Psoas muscle (tissue), 8 donors: ENCODE measurements around the gene ZNF668. TPM values are rescaled to one million over a fixed set of nuclear protein-coding genes. Genes with fewer than 3 reads are reported as not detected.

Experiments used
- ATAC-seq, 4 donors: fragments of 200-7000 bp; cut with Tn5 transposase; one replicate each; pipeline ENCODE4 v1.9.1; 2020; ENCODE audit warnings: moderate library complexity in 3 of 4, mild to moderate bottlenecking in 2 of 4
- DNase-seq, 2 donors: peaks; one replicate each; pipeline ENCODE4 v3.0.0-alpha.2; 2020
- H3K27ac ChIP-seq: fragments of 200-600 bp; one replicate; pipeline ENCODE4 v1.8.0; 2022
- H3K27me3 ChIP-seq, 3 donors: fragments of 200-600 bp in 1 of 3; one replicate each; pipeline versions ENCODE4 v1.6.1 to v1.8.0; 2013 to 2022; ENCODE audit warnings: low read length in 2 of 3, mild to moderate bottlenecking in 2 of 3, moderate library complexity in 1 of 3; ENCODE audit not compliant: insufficient read depth in 3 of 3
- H3K36me3 ChIP-seq, 2 donors: fragments of 200-600 bp in 1 of 2; one replicate each; pipeline versions ENCODE4 v1.6.1 to v1.8.0; 2013 to 2022; ENCODE audit warnings: low read depth in 1 of 2, mild to moderate bottlenecking in 1 of 2, moderate library complexity in 1 of 2; ENCODE audit not compliant: insufficient read depth in 1 of 2
- H3K4me1 ChIP-seq: fragments of 200-600 bp; one replicate; pipeline ENCODE4 v1.8.0; 2022
- H3K4me3 ChIP-seq: fragments of 200-600 bp; one replicate; pipeline ENCODE4 v1.8.0; 2022; ENCODE audit warnings: mild to moderate bottlenecking
- H3K9me3 ChIP-seq: fragments of 200-600 bp; one replicate; pipeline ENCODE4 v1.8.0; 2022
- WGBS, 3 donors: extraction: QIAGEN DNeasy Blood & Tissue Kit; methylation state at CpG; one replicate each; pipeline versions ENCODE4 v1.1.6 to v1.1.7; 2013; 5-methylcytosine and 5-hydroxymethylcytosine counted together
- intact Hi-C, 2 donors: fragments of 100-400 bp; cut with DNase I; formaldehyde crosslinking; loops; one replicate each; pipeline versions ENCODE4 v1.11.0 to v1.14.2; 2022
- polyA plus RNA-seq, 3 donors: library from polyadenylated mRNA; stranded (reverse); fragments of 200-250 nt; gene quantifications; one replicate each; pipeline ENCODE4 v1.2.3, GENCODE V29; 2013
- total RNA-seq, 4 donors: library from RNA; stranded (reverse); fragmentation: NEBNext Ultra II Directional in 2 of 4; extraction: Animal tissue kit (Norgen Biotek cat#: 25700) in 2 of 4; gene quantifications; one replicate each; pipeline versions ENCODE4 v1.2.1 to v1.2.4, GENCODE V29; 2021 to 2023
- TF ChIP-seq, protein P1 (sequence below): fragments of 200-600 bp; IDR thresholded peaks from one replicate; pipeline ENCODE4 v1.8.0; 2022; ENCODE audit warnings: antibody characterized with exemption
- donor health status: healthy with polysubstance abuse.
- donor health status: DM: no; HTN: no; CAD: no; lungs with moderate emphysema.
- donor health status: Bipolar disorder and iron deficiency.
- donor health status: healthy.
- donor health status: DM: yes; HTN: yes; CAD: no.
- donor health status: DM: no; HTN: no; CAD: no.
- donor health status: DM: no; HTN: no; CAD: no.
- donor health status: DM: yes; HTN: yes; CAD: no.

Gene ZNF668
- total and polyA plus RNA-seq, 7 donors = 5.3 to 12.3 (median 7.2) TPM

DNA sequence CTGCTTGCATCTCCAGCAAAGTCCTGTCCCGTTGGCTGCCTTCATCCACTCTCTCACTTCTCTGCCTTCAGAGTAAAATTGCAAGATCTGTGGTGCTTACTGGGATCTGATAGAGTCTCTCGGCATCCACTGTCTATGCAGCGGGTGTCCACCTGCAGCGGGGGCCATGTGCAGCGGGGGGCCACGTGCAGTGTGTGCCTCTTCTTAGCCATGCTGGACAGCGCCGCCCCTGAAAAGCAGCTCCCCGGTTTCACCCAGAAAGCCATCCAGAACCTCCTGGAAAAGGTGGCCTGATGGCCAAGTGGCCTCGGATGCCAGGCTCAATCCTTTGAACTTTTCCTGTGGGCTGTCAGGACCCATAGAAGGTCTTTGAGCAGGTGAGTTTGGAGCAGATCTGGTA lies 31.2 kb downstream of the ZNF668 start:
- Histone ChIP-seq H3K4me3 (no peak overlapping the region), H3K4me1 (no peaks in the 10 kb centered on the region), H3K27ac (no peak overlapping the region), H3K36me3 (peaks cover 8 to 59% of the 10 kb centered on the region in 2 donors), H3K27me3 (no peaks in the 10 kb centered on the region), H3K9me3 (no peaks in the 10 kb centered on the region)
- 84 to 90% (median 89%) methylated on average over 10 of the region's 10 CpGs for WGBS, 3 donors
- DNase-seq = no peak
- no peak for ATAC-seq
- intact Hi-C loops = no loop called here
- TF ChIP-seq, protein P1, sequence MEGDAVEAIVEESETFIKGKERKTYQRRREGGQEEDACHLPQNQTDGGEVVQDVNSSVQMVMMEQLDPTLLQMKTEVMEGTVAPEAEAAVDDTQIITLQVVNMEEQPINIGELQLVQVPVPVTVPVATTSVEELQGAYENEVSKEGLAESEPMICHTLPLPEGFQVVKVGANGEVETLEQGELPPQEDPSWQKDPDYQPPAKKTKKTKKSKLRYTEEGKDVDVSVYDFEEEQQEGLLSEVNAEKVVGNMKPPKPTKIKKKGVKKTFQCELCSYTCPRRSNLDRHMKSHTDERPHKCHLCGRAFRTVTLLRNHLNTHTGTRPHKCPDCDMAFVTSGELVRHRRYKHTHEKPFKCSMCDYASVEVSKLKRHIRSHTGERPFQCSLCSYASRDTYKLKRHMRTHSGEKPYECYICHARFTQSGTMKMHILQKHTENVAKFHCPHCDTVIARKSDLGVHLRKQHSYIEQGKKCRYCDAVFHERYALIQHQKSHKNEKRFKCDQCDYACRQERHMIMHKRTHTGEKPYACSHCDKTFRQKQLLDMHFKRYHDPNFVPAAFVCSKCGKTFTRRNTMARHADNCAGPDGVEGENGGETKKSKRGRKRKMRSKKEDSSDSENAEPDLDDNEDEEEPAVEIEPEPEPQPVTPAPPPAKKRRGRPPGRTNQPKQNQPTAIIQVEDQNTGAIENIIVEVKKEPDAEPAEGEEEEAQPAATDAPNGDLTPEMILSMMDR = no peak

DNA sequence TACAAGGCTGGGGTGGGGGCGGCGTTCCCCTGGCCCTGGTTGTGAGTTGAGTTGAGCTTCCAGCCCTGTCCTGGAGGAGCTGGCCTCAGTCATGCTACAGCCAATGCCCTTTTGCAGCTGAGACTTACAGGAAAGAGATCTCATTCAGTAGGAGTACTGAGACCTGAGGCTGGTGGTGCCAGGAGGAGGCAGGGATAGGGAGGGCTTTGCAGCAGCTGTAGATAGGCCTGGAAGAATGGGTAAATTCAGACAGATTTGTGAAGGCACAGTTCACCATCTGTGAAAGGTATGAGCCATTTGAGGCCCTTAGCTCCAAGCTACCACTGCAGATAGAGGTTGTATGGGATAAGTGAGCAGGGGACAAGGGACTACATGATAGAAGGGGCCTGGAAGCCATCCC lies 35.0 kb downstream of the ZNF668 start:
- Histone ChIP-seq H3K36me3 (peaks cover 10 to 89% of the 10 kb centered on the region in 2 donors), H3K27ac (no peak overlapping the region), H3K27me3 (no peaks in the 10 kb centered on the region), H3K4me3 (no peak overlapping the region), H3K9me3 (no peaks in the 10 kb centered on the region), H3K4me1 (peaks cover 10% of the 10 kb centered on the region)
- DNase-seq (no peak), ATAC-seq (no peak)
- TF ChIP-seq, protein P1 = no peak
- 89 to 100% (median 93%) methylated on average over 2 of the region's 2 CpGs for WGBS, 3 donors
- intact Hi-C loops = no loop called here

DNA sequence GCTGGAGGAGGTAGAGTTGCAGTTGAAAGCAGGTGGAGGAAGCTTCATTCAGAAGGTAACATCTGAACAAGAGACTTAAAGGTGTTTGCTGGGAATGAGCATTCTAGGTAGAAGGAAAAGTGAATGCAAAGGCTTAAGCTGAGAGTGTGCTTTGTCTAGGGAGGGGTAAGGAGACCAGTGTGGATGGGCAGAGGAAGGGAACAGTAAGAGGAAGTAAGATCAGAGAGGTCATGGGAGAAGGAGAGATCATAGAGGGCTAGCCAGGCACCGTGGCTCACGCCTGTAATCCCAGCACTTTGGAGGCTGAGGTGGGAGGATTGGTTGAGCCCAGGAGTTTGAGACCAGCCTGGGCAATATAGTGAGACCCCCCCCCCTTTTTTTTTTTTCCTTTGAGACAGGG lies 37.3 kb downstream of the ZNF668 start:
- Histone ChIP-seq H3K9me3 (no peaks in the 10 kb centered on the region), H3K4me1 (peaks cover 10% of the 10 kb centered on the region), H3K36me3 (peaks cover 4 to 70% of the 10 kb centered on the region in 2 donors), H3K27ac (no peak overlapping the region), H3K27me3 (no peaks in the 10 kb centered on the region), H3K4me3 (no peak overlapping the region)
- ATAC-seq (no peak), DNase-seq (no peak)
- TF ChIP-seq, protein P1 = no peak
- 42 to 63% (median 51%) methylated on average over 2 of the region's 2 CpGs for WGBS, 3 donors
- intact Hi-C loops = no loop called here

DNA sequence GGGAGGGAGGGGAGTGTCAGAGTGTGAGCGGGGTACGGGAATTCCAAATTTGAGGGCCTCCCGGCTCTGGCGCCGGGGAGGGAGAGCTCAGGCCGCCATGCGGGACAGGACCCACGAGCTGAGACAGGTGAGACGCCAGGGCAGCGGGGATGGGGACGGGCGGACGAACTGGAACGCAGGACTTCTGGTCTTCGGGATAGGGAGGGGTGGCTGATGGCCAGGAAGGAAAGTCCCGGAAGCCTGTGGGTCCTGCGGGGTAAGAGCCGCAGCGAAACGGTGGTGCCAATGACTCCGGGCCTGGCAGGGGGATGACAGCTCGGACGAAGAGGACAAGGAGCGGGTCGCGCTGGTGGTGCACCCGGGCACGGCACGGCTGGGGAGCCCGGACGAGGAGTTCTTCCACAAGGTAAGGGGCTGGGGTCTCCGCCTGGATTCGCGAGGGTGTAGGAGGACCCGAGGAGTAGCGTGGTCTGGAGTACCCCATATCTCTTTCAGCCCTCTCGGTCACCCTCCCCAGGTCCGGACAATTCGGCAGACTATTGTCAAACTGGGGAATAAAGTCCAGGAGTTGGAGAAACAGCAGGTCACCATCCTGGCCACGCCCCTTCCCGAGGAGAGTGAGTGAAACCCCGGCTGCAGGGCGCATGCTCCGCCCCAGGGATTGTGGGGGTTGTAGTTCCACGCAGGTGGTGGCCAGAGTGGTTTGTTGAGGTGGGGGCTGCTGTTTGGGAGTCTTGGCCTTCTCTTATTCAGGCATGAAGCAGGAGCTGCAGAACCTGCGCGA lies 40.1 kb downstream of the ZNF668 start:
- ATAC-seq = peak; percentile 74 to 87 (median 79)
- Histone ChIP-seq H3K9me3 (no peaks in the 10 kb centered on the region), H3K4me3 (peak overlapping the region; percentile 85), H3K27ac (peak overlapping the region; percentile 96), H3K4me1 (peaks cover 10% of the 10 kb centered on the region), H3K27me3 (no peaks in the 10 kb centered on the region), H3K36me3 (peaks cover 4 to 45% of the 10 kb centered on the region in 2 donors)
- intact Hi-C loops = loop anchor here (2.0 to 5.0 kb wide), 2 partner anchors 37 to 39 kb away; no protein-coding TSS in a partner anchor
- peak; percentile 93 to 96 for DNase-seq
- WGBS, 3 donors = 1% methylated on average over 47 of the region's 47 CpGs
- TF ChIP-seq, protein P1 = no peak
